ENCODE data around the gene PCDHGB2.
"Not testable (repeated sequence)": the region's sequence is repeated elsewhere in the genome, so short reads cannot be mapped to it uniquely, and the experiment has no call there.

Gene PCDHGB2

DNA sequence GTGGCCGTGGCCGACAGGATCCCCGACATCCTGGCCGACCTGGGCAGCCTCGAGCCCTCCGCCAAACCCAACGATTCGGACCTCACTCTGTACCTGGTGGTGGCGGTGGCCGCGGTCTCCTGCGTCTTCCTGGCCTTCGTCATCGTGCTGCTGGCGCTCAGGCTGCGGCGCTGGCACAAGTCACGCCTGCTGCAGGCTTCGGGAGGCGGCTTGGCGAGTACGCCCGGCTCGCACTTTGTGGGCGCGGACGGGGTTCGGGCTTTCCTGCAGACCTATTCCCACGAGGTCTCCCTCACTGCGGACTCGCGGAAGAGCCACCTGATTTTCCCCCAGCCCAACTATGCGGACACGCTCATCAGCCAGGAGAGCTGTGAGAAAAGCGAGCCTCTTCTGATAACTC, 13.8 kb upstream of the PCDHGB2 start:
- in situ Hi-C loops (cut with HindIII; ENCODE audit: low sequenced_read_pairs), result loop anchor here (25.0 kb wide), 1 partner anchor 166 kb away; no protein-coding TSS in a partner anchor

DNA sequence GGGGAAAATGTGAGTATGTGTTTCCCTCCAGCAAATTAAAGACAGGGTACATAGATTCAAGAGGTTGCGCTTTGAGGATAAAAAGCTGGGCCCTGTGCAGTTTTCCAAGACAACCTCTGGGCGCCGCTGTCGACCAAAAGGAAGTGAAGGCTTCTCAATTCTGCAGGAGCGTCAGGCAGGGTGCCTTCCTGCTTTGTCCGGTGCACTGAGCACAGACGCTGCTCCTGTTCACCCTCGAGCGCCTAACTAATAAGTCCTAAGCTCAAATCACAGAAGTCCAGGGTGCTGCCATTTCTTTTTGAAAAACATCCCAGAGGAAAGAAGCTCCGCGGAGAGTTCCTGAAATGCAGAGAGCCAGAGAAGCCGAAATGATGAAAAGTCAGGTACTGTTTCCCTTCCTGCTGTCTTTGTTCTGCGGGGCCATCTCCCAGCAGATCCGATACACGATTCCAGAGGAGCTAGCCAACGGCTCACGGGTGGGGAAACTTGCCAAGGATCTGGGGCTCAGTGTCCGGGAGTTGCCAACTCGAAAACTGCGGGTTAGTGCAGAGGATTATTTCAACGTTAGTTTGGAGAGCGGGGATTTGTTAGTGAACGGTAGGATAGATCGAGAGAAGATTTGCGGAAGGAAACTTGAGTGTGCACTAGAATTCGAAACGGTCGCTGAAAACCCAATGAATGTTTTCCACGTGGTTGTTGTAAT, 9.7 kb upstream of the PCDHGB2 start, which contains the start of gene PCDHGB1:
PCDHGB1 (plus strand) TSS at position 183 of the 703 bp plus-strand sequence; CDS start at position 345, 162 bp downstream.
- in situ Hi-C loops (cut with HindIII; ENCODE audit: low sequenced_read_pairs), result loop anchor here (25.0 kb wide), 1 partner anchor 162 kb away; no protein-coding TSS in a partner anchor

DNA sequence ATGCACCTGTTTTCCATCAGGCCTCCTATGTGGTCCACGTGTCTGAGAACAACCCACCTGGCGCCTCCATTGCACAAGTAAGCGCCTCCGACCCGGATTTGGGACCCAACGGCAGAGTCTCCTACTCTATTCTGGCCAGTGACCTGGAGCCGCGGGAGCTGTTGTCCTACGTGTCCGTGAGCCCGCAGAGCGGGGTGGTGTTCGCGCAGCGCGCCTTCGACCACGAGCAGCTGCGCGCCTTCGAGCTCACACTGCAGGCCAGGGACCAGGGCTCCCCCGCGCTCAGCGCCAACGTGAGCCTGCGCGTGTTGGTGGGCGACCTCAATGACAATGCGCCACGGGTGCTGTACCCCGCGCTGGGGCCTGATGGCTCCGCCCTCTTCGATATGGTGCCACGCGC, 8.2 kb upstream of the PCDHGB2 start:
- in situ Hi-C loops (cut with HindIII; ENCODE audit: low sequenced_read_pairs), result no loop called here

DNA sequence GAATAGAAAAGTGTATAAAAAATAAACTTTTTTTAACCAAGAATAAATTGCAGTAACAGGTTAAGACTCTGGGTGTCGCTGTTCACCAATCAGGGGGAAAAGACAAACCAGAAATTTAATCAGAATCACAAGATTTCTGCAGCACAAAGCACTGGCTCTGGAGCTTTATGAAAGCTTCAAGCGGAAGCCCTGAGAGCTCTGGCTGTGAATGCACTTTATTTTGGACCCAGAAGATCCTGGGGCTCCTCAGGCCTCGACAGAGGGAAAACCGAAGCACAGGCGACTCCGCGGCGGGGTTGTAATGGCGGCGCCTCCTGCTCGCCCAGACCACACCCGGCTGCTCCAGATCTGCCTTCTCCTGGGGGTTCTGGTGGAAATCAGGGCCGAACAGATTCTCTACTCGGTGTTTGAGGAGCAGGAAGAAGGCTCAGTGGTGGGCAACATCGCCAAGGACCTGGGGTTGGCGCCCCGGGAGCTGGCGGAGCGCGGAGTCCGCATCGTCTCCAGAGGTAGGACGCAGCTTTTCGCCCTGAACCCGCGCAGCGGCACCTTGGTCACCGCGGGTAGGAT, 4.8 kb upstream of the PCDHGB2 start, which contains the start of gene PCDHGA4:
PCDHGA4 (plus strand) TSS at position 122 of the 570 bp plus-strand sequence; CDS start at position 209, 87 bp downstream.
- in situ Hi-C loops (cut with HindIII; ENCODE audit: low sequenced_read_pairs), result no loop called here

DNA sequence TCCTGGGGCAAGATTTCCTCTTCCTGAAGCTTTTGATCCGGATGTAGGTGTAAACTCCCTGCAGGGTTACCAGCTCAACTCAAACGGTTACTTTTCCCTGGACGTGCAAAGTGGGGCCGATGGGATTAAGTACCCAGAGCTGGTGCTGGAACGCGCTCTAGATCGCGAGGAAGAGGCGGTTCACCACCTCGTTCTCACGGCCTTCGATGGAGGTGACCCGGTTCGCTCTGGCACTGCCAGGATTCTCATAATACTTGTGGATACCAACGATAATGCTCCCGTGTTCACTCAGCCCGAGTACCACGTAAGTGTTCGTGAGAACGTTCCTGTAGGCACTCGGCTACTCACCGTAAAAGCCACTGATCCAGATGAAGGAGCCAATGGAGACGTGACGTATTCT, 4.2 kb upstream of the PCDHGB2 start:
- in situ Hi-C loops (cut with HindIII; ENCODE audit: low sequenced_read_pairs), result no loop called here

DNA sequence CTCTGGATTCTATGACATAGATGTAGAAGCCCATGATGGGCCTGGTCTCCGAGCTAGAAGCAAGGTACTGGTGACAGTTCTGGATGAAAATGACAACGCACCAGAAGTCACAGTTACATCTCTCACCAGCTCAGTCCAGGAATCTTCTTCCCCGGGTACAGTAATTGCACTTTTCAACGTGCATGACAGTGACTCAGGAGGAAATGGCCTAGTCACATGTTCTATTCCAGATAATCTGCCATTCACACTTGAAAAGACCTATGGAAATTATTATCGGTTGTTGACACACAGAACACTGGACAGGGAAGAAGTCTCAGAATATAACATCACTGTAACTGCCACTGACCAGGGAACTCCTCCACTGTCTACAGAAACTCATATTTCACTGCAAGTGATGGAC, 3.7 kb upstream of the PCDHGB2 start:
- in situ Hi-C loops (cut with HindIII; ENCODE audit: low sequenced_read_pairs), result no loop called here

DNA sequence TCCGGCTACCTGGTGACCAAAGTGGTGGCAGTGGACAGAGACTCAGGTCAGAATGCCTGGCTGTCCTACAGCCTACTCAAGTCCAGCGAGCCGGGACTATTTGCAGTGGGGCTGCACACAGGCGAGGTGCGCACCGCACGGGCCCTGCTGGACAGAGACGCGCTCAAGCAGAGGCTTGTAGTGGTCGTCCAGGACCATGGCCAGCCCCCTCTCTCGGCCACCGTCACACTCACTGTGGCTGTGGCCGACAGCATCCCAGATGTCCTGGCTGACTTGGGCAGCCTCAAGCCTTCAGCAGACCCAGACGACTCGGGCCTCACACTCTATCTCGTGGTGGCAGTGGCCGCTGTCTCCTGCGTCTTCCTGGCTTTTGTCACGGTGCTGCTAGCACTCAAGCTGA, 2.8 kb upstream of the PCDHGB2 start:
- in situ Hi-C loops (cut with HindIII; ENCODE audit: low sequenced_read_pairs), result no loop called here

DNA sequence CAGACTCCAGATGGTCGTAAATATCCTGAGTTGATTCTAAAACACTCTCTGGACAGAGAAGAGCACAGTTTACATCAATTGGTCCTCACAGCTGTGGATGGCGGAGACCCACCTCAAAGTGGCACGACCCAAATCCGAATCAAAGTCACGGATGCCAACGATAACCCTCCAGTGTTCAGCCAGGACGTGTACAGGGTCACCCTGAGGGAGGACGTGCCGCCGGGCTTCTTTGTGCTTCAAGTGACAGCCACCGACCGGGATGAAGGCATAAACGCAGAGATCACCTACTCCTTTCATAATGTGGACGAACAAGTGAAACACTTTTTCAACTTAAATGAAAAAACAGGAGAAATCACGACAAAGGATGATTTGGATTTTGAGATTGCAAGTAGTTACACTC, 891 bp downstream of the PCDHGB2 start:
- in situ Hi-C loops (cut with HindIII; ENCODE audit: low sequenced_read_pairs), result no loop called here

DNA sequence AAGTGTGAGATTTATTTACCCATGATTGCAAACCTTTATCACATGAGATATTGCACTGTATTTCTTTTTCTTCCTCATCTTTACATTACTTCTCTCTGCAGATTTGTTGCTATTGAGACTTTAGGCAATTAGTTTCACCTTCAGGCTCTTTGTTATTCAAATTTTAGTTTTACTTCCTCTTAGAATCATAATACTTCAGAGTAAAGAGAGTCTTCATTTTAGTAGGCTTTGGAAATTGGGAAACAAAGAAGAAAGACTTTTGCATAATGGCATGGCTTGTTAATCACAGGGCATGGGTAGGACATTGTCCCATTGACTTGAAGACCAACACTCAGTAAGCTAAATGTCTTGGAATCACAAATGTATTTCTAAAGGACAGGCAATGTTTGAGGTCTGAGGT, 2.9 kb downstream of the PCDHGB2 start:
- in situ Hi-C loops (cut with HindIII; ENCODE audit: low sequenced_read_pairs), result no loop called here

DNA sequence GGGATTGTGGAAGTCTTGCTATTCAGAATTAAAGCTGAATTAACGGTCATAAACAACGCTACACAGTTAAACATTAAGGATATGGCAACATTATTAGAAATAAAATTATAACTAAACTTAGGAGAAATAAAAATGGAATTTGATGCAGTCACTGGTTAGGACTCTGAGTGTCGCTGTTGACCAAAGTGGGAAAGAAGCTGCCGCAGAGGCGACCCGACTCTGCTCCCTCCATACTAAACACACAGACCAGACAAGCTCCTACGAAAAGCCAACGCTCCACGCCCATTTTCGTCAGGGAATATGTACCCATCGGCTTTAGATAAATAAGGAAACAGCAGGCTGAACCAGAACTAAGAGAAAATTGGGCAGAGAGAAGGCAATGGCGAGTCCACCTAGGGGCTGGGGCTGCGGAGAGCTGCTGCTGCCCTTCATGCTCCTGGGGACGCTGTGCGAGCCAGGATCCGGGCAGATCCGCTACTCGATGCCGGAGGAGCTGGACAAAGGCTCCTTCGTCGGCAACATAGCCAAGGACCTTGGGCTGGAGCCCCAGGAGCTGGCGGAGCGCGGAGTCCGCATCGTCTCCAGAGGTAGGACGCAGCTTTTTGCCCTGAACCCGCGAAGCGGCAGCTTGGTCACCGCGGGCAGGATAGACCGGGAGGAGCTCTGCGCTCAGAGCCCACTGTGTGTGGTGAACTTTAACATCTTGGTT, 4.3 kb downstream of the PCDHGB2 start, which contains the start of gene PCDHGA5:
PCDHGA5 (plus strand) TSS at position 211 of the 709 bp plus-strand sequence; CDS start at position 380, 169 bp downstream.
- in situ Hi-C loops (cut with HindIII; ENCODE audit: low sequenced_read_pairs), result no loop called here

DNA sequence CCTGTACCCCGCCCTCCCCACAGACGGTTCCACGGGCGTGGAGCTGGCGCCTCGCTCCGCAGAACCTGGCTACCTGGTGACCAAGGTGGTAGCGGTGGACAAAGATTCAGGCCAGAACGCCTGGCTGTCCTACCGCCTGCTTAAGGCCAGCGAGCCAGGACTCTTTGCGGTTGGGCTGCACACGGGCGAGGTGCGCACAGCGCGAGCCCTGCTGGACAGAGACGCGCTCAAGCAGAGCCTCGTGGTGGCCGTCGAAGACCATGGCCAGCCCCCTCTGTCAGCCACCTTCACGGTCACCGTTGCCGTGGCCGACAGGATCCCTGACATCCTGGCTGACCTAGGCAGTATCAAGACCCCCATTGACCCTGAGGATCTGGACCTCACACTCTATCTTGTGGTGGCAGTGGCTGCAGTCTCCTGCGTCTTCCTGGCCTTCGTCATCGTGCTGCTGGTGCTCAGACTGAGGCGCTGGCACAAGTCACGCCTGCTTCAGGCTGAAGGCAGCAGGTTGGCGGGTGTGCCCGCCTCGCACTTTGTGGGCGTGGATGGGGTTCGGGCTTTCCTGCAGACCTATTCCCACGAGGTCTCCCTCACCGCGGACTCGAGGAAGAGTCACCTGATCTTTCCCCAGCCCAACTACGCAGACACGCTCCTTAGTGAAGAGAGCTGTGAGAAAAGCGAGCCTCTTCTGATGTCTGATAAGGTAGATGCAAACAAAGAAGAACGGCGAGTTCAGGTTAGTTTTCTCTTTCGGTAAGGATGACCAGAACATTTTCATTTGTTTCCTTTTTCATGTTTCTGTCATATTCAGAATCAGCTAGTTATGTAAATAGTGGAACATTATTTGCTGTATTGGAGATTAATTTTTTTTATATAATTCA, 6.5 kb downstream of the PCDHGB2 start:
- in situ Hi-C loops (cut with HindIII; ENCODE audit: low sequenced_read_pairs), result no loop called here

DNA sequence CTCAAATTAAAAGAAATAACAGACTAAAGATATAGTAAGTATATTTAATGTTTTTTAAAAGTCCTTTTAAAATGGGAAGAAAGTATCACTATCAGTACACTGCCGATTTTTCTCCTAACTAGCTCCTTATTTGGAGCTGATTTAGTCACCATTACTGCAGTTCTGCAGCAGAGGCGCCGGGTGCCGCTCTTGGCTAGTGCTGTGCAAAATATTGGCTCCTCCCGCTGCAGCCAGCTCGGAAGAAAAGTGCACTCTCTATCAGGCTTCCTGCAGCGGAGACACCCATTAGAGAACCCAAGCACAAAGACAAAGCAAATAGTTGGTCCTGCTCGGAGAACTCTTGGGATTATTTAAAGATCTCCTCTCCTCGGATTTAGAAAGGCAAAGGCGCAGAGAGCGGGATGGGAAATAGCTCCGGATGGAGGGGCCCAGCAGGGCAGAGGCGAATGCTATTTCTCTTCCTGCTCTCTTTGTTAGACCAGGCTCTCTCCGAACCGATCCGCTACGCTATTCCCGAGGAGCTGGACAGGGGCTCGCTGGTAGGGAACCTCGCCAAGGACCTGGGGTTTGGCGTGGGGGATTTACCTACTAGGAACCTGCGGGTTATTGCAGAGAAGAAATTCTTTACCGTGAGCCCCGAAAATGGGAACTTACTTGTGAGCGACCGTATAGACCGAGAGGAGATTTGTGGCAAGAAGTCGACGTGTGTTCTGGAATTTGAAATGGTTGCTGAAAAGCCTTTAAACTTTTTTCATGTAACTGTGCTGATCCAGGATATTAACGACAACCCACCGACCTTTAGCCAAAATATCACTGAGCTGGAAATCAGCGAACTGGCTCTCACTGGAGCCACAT, 10.4 kb downstream of the PCDHGB2 start, which contains the start of gene PCDHGB3:
PCDHGB3 (plus strand) TSS at position 249 of the 855 bp plus-strand sequence; CDS start at position 402, 153 bp downstream.
- in situ Hi-C loops (cut with HindIII; ENCODE audit: low sequenced_read_pairs), result no loop called here

DNA sequence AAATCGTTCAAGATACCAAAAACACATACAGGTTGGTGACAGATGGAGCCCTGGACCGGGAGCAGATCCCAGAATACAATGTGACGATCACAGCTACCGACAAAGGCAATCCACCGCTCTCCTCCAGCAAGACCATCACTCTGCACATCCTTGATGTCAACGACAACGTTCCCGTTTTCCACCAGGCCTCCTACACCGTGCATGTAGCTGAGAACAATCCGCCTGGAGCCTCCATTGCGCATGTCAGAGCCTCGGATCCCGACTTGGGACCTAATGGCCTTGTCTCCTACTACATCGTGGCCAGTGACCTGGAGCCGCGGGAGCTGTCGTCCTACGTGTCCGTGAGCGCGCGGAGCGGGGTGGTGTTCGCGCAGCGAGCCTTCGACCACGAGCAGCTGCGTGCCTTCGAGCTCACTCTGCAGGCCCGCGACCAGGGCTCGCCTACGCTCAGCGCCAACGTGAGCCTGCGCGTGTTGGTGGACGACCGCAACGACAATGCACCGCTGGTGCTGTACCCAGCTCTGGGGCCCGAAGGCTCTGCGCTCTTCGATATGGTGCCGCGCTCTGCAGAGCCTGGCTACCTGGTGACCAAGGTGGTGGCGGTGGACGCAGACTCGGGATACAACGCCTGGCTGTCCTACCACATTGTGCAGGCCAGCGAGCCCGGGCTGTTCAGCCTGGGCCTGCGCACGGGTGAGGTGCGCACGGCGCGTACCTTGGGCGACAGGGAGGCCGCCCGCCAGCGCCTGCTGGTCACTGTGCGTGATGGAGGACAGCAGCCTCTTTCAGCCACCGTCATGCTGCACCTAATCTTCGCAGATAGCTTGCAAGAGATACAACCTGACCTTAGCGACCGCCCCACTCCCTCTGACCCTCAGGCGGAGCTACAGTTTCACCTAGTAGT, 12.0 kb downstream of the PCDHGB2 start:
- in situ Hi-C loops (cut with HindIII; ENCODE audit: low sequenced_read_pairs), result no loop called here

DNA sequence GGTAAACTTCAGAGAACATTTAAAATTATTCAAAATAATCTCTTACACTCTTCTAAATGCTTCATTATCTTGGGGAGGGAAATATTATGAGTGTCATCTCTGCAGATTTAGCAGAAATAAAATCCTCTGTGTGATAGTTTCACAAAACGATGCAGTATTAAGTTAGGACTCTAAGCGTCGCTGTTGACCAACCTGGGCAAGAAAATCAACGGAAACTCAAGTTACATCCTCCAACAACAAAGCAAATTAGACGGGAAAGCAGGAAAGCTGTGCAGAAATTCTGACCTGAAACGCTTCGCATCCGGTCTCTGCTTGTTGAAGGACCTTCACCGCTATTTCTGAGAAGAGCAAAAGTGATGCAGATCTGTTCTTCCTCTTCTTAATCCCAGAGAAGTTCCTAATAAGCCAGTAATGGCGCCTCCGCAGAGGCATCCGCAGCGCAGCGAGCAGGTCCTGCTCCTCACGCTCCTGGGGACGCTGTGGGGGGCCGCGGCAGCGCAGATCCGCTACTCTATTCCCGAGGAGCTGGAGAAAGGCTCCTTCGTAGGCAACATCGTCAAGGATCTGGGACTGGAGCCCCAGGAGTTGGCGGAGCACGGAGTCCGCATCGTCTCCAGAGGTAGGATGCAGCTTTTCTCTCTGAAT, 14.0 kb downstream of the PCDHGB2 start, which contains the start of gene PCDHGA6:
PCDHGA6 (plus strand) TSS at position 219 of the 645 bp plus-strand sequence; CDS start at position 412, 193 bp downstream.
- in situ Hi-C loops (cut with HindIII; ENCODE audit: low sequenced_read_pairs), result no loop called here

DNA sequence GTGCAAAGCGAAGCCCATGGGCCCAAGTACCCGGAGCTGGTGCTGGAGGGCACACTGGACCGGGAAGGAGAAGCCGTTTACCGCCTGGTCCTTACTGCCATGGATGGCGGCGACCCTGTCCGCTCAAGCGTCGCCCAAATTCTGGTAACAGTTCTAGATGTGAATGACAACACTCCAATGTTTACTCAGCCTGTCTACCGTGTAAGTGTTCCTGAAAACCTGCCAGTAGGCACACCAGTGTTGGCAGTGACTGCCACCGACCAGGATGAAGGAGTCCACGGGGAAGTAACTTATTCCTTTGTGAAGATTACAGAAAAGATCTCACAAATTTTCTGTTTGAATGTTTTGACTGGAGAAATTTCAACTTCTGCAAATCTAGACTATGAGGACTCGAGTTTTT, 14.8 kb downstream of the PCDHGB2 start:
- in situ Hi-C loops (cut with HindIII; ENCODE audit: low sequenced_read_pairs), result no loop called here

DNA sequence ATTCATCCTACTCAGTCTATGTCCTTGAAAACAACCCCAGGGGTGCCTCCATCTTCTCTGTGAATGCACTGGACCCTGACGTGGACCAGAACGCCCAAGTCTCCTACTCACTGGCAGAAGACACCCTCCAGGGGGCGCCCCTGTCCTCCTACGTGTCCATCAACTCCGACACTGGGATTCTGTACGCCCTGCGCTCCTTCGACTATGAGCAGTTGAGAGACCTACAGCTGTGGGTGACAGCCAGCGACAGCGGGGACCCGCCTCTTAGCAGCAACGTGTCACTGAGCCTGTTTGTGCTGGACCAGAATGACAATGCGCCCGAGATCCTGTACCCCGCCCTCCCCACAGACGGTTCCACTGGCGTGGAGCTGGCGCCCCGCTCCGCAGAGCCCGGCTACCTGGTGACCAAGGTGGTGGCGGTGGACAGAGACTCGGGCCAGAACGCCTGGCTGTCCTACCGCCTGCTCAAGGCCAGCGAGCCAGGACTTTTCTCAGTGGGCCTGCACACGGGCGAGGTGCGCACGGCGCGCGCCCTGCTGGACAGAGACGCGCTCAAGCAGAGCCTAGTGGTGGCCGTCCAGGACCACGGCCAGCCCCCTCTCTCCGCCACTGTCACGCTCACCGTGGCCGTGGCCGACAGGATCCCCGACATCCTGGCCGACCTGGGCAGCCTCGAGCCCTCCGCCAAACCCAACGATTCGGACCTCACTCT, 15.8 kb downstream of the PCDHGB2 start:
- in situ Hi-C loops (cut with HindIII; ENCODE audit: low sequenced_read_pairs), result not testable (repeated sequence)

Data from DLD1 (cell line).